COLO668 (cell line): Measurements from ENCODE around the gene AKR1E2.

Experiments used
- DNase-seq: peaks from one replicate; lab custom pipeline; 2025; ENCODE audit not compliant: unreplicated experiment; lab: John Stamatoyannopoulos, UW

AKR1E2 gene

DNA sequence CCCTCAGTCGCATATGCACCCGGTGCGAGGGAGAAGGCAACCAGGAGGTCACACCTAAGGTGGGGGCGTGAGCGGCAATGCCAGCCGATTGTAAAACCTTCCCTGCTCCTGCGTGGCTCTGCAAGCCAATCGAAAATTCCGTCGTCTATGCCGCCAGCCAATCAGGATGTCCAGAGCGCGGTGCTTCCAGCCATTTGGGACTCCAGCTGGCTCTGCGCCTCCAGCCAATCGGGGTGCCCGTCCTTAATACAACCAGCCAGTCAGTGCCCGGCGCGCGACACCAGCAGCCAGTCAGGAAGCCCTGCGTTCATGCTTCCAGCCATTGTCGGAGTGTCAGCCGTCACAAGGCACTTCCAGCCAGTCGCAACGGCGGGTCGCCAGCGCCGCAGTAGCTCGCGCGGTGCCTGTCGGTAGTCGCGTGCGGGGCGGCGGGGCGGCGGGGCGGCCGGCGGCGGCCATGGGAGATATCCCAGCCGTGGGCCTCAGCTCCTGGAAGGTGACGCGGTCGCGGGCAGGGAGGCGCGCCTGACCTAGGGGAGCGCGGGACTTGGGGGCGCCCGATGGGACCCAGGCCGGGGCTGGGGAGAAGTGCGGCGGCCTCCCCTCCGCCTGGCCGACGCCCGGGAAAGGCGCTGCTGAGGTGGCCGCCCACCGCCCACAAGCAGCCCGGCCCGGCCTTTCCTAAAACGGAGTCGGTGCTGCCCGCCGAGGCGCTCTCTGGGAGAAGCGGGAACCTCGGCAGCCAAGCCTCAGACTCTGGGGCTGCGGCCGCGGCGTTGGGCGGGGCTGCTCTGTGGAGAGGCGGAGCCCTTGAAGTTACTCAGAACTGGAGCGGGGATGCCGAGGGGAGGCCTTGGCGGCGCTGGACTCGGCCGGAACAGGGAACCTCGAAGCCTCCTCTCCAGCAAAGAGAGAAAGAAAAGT lies at the start of gene AKR1E2:
Gene AKR1E2, plus strand, starts transcription at position 340 of the 924 bp plus-strand sequence. Its CDS starts 118 bp downstream, at position 458.
- peak; percentile 68 for DNase-seq

DNA sequence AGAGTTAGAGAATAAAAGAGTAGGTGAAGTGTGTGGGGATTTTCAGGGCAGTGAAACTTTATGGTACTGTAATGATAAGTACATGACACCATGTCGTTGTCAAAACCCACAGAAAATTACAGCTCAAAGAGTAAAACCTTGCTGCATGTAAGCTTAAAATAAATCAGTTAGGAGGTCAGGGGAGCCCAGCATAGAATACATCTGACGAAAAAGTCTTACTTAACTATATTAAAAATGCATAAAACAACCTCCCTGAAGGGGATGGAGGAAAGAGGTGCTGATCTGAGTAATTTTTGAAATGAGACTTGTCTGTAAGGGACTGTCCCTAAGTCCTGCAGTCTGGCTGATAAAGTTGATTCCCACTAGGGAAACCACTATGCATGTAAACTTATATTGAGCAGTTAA lies 49.8 kb upstream of the AKR1E2 start:
- no peak for DNase-seq

DNA sequence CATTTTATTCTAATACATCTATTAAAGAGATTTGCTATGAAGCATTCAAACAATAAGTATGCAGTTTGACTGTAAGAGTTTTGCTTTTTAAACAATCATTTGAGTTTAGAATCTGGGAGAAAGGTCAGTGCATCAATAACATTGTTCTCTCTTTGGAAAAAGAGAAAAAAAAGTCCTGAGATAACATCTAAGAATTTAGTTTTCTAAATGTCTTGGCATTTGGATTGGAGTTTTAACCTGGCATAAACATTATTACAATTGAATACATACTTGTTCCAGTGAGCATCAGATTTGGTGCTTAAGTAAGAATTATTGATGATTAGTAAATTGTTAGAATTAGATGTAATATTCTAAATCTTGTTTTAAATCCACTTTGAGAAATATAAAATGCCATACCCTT lies 47.2 kb upstream of the AKR1E2 start:
- DNase-seq = no peak

DNA sequence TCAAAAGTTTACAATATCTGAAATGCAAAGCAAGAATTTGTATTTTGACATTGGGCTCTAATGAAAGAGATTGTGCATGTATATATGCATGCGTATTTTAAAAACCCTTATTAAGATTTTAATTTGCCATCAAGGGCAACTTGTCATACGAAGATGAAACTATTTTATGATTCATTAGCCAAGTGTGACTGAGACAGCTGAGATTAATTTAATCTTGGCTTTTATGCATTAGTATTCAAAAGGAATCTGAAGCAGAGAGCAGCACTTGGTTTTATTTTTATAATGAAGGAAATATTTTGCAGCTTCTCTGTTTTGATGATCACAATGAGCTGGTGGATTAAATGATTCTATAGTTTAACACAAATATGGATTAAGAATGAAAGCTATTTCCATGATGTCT lies 45.9 kb upstream of the AKR1E2 start:
- DNase-seq = no peak

DNA sequence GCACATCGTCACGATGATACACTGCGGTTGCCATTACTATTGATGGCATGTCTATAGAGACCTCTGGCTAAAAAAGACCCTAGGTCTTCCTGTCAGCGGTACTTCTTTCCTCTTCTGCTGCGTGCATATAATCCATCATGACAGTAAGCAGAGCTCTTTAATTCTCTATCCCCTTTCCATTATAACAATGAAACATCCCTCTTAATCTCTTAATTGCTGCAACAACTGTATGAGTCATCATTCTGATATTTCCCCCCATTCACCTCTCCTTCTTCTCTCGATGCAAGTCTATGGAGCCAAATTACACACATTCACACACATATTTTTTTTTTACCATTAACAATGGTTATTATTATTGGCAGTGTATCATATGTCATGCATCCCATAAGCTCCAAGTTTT lies 45.2 kb upstream of the AKR1E2 start:
- no peak for DNase-seq

DNA sequence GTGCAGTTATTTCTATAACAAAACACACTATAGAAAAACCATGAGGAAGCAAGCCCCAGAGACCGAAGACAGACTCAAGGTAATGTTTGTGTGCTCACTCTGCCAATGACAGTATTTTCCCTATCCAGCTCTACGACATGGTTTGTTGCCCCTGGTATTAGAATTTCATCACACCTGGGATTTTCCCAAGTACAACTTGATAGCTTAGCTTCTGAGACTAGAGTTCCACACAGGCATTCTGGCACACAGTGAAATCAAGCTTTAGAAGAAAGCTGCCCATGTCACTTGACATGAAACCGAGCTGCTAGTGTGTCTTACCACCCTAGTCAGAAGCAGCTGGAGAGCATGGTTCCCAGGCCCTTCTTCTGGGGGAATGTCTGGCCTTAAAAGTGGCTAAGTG lies 44.1 kb upstream of the AKR1E2 start:
- no peak for DNase-seq

DNA sequence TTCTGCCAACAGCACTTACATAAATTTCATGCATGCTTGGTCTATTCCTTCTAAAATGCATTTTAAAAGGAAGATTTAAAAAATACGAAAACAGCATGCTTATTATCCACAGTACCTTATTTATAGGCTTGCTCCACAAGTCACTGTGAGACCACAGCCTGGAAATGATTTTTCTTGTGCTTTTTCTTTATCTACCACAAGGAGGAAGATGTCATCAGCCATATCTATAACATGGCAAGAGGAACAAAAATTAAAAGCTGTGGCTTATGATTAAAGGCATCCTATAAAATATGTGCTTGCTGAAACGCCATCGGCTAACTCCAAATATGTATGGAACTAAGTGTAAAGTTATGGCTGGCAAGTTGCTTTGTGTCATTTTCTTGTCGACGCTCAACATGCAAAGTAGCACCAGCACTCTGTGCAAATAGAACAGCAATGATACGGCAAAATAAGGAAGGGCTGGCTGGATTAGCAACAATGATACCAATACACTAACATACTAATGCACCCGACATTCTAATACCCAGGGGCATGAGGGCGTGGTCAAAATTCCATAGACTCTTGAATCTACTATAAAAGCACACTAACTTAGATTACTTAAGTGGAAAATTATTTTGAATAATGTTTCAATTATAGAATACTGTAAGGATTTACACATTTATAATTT lies 41.2 kb upstream of the AKR1E2 start:
- DNase-seq = no peak

DNA sequence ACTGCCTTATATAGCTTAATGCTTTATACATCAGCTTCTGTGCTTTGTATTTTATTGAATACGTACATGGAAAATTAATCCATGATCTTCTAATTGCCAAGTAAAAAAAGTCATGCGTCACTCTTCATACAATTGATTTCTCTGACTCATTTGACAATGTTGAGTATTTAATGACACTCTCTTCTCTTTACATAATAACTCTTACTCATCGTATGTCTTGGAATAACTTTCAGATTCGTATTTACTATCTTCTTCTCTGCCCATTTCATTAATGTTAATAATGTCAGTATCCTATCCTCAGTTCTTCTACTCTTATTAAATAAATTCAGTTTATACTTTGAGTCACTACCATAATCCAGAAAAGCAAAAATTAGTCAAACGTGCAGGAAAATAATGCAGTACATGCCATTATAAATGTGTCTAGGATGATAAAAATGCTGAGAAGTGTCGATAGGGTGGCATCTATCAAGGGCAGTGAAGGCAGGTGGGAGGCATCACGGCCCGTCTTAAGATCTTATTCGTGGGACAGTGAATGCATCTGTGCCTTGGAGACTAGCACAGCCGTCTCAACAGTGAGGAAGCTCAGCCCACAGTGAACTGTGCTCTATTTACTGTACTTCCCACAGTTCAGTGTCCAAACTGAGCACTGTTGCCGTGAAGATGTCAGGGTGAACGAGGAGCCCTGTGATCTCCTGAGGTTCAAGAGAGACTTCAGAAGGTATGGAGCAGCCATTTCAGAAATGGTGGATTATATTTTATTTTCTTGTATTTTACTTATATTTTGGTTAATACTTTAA lies 39.8 kb upstream of the AKR1E2 start:
- no peak for DNase-seq

DNA sequence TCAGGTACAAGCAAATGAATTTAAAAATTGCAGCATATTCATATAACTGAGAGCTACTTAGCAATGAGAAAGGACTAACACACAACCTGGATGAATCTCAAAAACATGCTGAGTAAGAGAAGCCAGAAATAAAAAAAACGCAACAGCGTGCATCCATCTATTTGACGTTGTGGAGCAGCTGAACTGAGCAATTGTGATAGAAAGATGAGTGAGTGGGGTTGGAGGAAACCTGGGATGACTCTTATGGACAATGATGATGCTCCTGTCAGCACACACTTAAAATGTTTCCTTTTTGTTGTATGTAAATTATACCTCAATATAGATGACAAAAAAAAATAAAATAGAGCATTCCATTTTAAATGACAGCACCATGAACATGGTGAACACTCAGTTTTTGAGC lies 36.0 kb upstream of the AKR1E2 start:
- DNase-seq = no peak

DNA sequence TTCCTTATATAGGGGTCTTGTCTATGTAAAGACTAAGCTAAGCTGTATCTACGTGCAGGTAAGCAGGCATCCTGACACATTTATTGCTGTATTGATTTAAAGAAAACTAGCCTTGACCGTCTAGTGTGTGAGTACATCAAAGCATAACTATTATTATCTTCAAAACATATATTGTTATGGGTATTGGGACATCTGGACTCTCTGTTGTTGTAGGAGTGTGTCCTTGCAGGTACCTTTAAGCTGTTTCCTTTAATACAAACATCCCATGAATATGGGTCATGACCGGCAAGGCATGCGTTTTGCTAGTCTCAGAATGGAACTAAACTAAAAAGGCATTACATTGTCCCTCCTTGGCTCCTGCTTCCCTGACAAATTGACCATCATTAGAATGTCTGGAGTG lies 35.1 kb upstream of the AKR1E2 start:
- no peak for DNase-seq

DNA sequence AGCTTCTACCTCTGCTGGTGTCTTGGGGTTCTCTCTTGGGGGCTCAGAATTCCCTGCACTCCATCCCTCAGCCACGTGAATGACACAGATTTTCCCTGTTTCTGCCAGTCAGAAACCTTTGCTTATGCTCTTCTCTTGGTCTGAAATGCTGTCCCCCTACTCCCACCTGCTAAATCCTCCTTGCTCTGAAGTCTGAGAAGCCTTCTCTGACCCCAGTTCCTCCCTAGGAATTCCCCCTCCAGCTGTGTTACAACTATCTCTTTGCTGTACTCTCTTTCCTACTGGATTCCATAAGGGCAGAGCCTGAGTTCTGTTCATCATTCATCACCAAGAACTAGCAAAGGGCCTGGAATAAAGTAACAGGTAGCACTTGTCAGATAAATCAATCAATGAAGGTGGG lies 33.6 kb upstream of the AKR1E2 start:
- DNase-seq = no peak

DNA sequence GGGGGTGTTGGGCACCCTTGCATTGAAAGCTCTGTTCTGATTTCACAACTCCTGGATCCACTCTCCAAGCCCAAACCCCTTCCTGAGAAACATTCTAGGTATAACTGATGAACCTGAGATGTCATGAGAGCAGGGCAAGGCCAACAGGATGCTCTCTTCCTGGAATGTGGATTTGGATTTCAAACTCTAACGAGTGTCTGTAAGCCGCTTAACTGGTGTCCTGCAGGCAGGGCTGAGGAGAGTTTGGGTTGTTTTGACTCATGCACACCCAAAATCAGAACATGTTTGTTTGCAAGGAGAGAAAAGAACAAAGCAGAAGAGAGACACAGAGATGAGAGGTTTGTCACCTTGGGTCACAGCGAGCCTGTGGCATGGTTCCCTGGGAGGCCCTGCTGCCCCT lies 24.6 kb upstream of the AKR1E2 start:
- DNase-seq = no peak

DNA sequence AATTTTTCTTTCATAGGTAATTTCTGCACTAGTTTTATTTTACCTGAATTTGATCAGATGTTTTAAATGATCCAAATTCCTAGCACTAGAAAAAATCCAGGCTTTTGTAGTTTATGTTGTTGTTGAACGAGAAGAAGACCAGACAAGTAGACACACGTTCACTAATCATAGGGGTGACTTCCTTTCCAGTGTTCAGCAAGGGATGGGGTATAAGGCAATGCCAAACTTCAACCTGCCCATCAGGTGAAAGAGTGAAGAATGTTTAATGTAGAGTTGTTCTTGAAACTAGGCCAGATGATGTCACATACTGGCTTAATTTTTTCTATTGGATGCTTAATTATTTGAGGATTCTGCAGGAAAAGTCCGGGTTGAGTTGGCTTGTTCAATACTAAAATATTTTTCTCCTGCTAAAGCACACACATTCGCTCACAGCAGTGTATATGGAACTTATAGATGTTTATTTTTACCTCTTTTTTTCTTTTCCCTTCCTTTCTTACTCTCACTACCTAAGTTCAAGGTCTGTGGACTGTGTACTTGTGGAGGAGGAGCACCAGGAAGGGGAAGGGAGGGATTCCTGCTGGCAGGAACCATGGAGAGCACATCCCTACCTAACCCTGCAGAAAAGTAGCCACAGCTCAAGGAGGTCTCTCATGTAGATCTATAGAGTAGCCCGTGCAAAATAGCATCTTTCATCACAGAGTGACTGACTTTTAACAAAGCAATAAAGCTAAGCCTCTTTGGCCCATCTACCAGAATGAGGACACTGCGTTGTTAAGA lies 23.1 kb upstream of the AKR1E2 start:
- no peak for DNase-seq

DNA sequence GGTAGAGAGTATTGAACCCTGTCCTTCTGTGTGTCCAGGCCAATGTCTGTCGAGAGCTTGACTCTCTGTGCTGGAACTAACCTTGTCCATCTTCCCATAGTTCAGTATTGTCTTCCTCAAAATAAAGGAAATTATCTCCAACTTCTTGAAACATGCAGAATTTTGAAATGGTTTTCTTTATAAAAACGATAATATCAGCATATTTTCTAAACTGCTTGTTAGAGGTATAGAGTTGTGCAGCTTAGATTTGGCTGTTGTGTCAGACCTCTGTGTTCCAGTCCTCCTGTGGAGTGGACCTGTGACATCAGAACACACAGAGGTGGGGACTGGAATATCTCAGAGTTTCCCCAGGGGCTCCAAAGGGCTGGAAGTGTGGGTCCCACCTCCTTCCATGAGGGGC lies 22.2 kb upstream of the AKR1E2 start:
- no peak for DNase-seq

DNA sequence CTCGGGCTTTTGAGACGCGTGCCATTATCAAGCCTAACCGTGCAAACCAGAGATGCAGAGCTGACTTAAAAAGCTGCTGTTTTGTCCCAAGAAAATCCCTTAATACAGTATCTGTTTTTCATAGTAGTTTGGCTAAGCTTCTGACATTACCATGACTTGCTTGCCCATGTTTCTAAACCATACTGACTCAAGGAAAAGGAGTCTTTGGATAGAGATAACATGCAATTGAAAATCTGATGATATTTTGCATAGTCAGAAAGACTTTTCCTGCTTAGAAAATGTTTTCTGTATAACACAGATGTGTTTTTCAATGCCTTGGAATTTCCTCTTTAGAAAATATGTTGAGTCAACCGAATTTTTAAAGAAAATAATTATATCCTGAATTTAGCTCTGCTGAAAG lies 21.5 kb upstream of the AKR1E2 start:
- DNase-seq = no peak

DNA sequence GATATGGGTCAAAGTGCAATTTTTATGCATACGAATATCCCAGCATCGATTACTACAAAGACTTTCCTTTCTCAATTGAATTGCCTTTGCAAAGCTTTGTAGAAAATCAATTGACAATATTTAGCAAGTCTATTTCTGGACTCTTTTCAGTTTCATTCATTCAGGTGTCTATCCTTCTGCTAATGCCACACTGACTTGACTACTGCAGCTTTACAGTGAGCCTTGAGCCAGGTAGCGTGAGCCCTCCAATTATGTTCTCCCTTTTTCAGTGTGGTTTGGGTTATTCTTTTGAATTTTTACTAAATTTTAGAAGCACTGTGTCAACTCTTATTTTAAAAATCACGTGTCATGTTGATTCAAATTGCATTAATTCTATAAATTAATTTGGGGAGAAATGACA lies 19.5 kb upstream of the AKR1E2 start:
- DNase-seq = no peak

DNA sequence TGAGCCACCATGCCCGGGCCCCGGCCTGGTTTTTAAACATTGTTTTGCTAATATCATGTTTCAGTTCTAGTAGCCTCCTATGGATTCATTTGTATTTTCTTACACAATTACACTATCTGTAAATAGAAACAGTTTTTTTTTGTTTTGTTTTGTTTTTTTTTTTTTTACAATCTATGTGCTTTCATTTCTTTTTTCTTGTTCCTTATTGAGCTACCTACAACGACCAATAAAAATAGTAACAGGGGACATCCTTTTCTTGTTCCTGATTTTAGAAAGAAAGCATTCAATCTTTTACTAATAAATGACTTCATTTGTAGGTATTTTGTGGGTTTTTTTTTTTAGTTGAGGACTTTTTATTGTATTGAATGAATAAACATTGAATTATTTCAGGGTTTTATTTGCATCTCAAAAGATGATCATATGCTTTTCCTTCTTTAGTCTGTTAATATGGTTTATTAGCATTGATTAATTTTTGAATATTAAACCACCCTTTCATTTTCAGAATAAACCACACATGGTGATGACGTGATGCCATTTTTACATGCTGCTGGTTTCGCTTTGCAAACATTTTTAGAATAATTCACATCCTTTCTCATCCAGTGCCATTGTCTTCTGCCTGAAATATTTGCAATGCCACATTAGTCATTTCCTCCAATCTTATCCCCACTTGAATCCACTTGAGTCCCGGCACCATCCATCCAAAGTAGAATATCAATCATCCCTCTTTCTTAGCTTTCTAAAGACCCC lies 18.1 kb upstream of the AKR1E2 start:
- no peak for DNase-seq

DNA sequence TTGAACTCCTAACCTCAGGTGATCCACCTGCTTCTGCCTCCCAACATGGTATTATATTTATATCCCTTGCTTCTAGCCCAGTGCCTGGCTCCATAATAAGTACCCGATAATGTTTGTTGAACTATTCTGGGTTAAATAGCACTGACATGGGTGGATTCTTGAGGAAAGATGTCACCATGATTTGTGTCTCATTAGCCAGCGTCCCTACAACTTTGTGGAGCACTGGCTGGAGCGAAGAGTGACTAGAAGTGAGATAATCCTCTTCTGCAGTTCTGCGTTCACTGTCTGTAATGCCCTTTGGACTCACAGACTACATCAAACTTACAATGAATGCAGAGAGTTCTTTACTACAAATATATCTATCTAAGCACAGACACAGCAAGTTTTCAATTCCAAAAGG lies 16.9 kb upstream of the AKR1E2 start:
- no peak for DNase-seq

DNA sequence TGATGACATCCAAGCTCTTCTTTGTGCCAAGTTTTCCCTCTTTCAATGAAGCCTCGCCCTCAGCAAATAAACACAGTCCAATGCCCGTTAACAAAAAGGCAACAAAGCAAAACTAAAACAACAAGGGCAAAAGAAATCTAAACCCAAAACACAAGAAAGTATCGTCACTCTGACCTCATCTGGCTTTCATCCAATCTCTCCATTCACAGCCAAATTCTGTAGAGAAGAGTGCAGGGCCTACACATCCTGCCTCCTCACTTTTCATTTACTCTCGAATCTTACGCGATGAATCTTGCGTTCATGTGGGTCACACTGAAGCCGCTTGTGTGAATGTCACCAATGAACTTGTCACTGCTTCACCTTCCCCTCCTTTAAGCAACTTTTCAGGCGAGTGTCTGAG lies 15.9 kb upstream of the AKR1E2 start:
- DNase-seq = no peak

DNA sequence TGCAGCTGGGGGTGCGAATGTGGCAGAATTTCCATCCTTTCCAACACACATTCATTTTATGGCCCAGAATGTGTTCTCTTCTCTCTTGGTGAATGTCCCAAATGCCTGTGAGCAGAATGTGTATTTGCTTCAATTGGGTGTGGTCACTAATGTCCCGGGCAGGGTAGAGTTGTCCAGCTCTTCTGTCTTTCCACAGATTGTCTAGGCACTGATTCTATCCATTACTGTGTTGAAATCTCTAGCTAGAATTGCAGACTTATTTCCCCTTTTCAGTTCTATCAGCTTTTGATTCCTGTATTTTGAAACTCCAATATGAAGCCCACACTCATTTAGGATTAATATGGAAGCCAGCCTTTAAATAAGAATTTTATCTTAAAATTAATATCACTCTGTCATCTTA lies 14.0 kb upstream of the AKR1E2 start:
- no peak for DNase-seq
